Astrocyte (in vitro differentiated cells and primary cell): ENCODE results near the gene SFT2D3. TPM values are rescaled to one million over a fixed set of nuclear protein-coding genes. Genes with fewer than 3 reads are reported as not detected.

Source experiments
- DNase-seq: peaks from one replicate; pipeline ENCODE4 v3.0.0-alpha.2; 2010; ENCODE audit warnings: low read depth
- FAIRE-seq: peaks from 2 replicates; lab custom pipeline; 2011; peaks lifted over from hg19 to GRCh38; lab: Jason Lieb, UNC
- H2AFZ ChIP-seq: 2 replicates; pipeline ENCODE4 v1.6.0; 2012; ENCODE audit warnings: low read depth, low read length, inconsistent platforms
- H3K27ac ChIP-seq: 2 replicates; pipeline ENCODE4 v1.5.1; 2011; ENCODE audit warnings: low read depth, low read length, inconsistent platforms
- H3K27me3 ChIP-seq: 2 replicates; pipeline ENCODE4 v1.6.0; 2011; ENCODE audit warnings: low read length, inconsistent platforms; ENCODE audit not compliant: insufficient read depth
- H3K36me3 ChIP-seq: 2 replicates; pipeline ENCODE4 v1.5.1; 2011; ENCODE audit warnings: low read length, inconsistent platforms; ENCODE audit not compliant: insufficient read depth
- H3K4me1 ChIP-seq: 2 replicates; pipeline ENCODE4 v1.5.1; 2011; ENCODE audit warnings: low read length, inconsistent platforms; ENCODE audit not compliant: insufficient read depth
- H3K4me2 ChIP-seq: 2 replicates; pipeline ENCODE4 v1.6.0; 2012; ENCODE audit warnings: low read length, inconsistent platforms
- H3K4me3 ChIP-seq: 2 replicates; pipeline ENCODE4 v1.5.1; 2011; ENCODE audit warnings: low read depth, mild to moderate bottlenecking, low read length, inconsistent platforms; ENCODE audit not compliant: insufficient read depth
- H3K79me2 ChIP-seq: 2 replicates; pipeline ENCODE4 v1.6.0; 2012; ENCODE audit warnings: mild to moderate bottlenecking, low read length, inconsistent platforms; ENCODE audit not compliant: insufficient read depth
- H3K9ac ChIP-seq: 2 replicates; pipeline ENCODE4 v1.6.0; 2012; ENCODE audit warnings: mild to moderate bottlenecking, low read length, inconsistent platforms
- H3K9me3 ChIP-seq: 2 replicates; pipeline ENCODE4 v1.5.1; 2012; ENCODE audit warnings: low read depth, mild to moderate bottlenecking, low read length, inconsistent platforms; ENCODE audit not compliant: insufficient read depth
- H4K20me1 ChIP-seq: 2 replicates; pipeline ENCODE4 v1.6.0; 2012; ENCODE audit warnings: low read length, inconsistent platforms; ENCODE audit not compliant: insufficient read depth
- H3K27ac Mint-ChIP-seq: one replicate; pipeline ENCODE4 v1.8.0; 2021; ENCODE audit warnings: mild to moderate bottlenecking, mixed read lengths; ENCODE audit not compliant: unreplicated experiment
- H3K27me3 Mint-ChIP-seq: one replicate; pipeline ENCODE4 v1.8.0; 2021; ENCODE audit warnings: low read depth, mixed read lengths; ENCODE audit not compliant: unreplicated experiment
- H3K36me3 Mint-ChIP-seq: one replicate; pipeline ENCODE4 v1.8.0; 2021; ENCODE audit warnings: low read depth, mixed read lengths; ENCODE audit not compliant: unreplicated experiment
- H3K4me1 Mint-ChIP-seq: one replicate; pipeline ENCODE4 v1.8.0; 2021; ENCODE audit warnings: low read depth, mixed read lengths; ENCODE audit not compliant: unreplicated experiment
- H3K4me3 Mint-ChIP-seq: one replicate; pipeline ENCODE4 v1.8.0; 2021; ENCODE audit warnings: mild to moderate bottlenecking, moderate library complexity, mixed read lengths; ENCODE audit not compliant: unreplicated experiment
- H3K9me3 Mint-ChIP-seq: one replicate; pipeline ENCODE4 v1.8.0; 2021; ENCODE audit warnings: mild to moderate bottlenecking, mixed read lengths; ENCODE audit not compliant: unreplicated experiment
- EZH2 ChIP-seq: IDR thresholded peaks from 2 replicates; pipeline ENCODE4 v1.6.1; 2012; ENCODE audit warnings: mild to moderate bottlenecking, low read length, inconsistent platforms; ENCODE audit not compliant: insufficient read depth
- total RNA-seq: library from RNA; stranded (reverse); gene quantifications from 2 replicates; pipeline ENCODE4 v1.2.1, GENCODE V29; 2021
- TF ChIP-seq, protein P1 (sequence below): IDR thresholded peaks from 2 replicates; pipeline ENCODE4 v1.5.1; 2011; ENCODE audit warnings: low read depth, mild to moderate bottlenecking, inconsistent platforms, low read length, moderate library complexity; ENCODE audit not compliant: insufficient read depth

SFT2D3 gene
- total RNA-seq, 1 donor from 2014 or later = 2.9 TPM

DNA sequence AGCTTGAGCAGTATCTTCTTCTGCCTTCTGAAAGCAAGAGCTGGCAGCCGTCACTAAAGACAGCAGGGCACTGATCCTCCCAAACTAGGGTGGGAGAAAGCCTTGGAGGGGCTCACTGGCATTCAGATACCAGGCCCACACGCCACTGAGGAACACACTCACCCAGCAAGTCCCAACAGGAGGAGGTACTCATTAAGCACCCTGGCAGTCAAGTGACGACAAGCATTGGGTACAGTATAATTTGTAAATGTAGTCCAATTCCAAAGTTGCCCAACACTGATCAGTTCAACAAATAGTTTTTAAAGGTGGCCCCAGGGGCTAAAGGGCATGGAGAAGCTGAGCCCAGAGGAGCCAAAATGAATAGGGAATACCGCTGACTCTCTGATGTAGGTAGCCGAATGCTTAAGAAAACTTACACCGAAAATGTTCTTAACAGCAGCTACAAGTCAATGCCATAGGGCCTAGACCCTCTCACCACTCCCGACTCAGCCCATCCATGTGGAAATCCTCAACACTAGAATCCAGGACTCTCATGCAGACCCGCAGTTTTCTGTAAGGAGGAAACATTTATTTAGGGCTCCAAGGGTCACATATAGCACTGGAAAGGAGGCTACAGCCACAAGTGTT lies 35.9 kb upstream of the SFT2D3 start:
- H3K9ac ChIP-seq = no peak overlapping the region
- H3K4me2 ChIP-seq = no peak overlapping the region
- no peak overlapping the region for H2AFZ ChIP-seq
- peaks cover 48% of the 10 kb centered on the region for H4K20me1 ChIP-seq
- no peaks in the 10 kb centered on the region for H3K36me3 ChIP-seq
- Mint-ChIP-seq H3K27me3 (peaks cover 9% of the 10 kb centered on the region), H3K4me1 (peaks cover 21% of the 10 kb centered on the region), H3K27ac (no peak overlapping the region), H3K36me3 (peaks cover 12% of the 10 kb centered on the region), H3K4me3 (no peak overlapping the region), H3K9me3 (no peaks in the 10 kb centered on the region)
- DNase-seq = no peak
- H3K27me3 ChIP-seq = peaks cover 22% of the 10 kb centered on the region
- TF ChIP-seq EZH2 = no peak
- TF ChIP-seq, protein P1, sequence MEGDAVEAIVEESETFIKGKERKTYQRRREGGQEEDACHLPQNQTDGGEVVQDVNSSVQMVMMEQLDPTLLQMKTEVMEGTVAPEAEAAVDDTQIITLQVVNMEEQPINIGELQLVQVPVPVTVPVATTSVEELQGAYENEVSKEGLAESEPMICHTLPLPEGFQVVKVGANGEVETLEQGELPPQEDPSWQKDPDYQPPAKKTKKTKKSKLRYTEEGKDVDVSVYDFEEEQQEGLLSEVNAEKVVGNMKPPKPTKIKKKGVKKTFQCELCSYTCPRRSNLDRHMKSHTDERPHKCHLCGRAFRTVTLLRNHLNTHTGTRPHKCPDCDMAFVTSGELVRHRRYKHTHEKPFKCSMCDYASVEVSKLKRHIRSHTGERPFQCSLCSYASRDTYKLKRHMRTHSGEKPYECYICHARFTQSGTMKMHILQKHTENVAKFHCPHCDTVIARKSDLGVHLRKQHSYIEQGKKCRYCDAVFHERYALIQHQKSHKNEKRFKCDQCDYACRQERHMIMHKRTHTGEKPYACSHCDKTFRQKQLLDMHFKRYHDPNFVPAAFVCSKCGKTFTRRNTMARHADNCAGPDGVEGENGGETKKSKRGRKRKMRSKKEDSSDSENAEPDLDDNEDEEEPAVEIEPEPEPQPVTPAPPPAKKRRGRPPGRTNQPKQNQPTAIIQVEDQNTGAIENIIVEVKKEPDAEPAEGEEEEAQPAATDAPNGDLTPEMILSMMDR = no peak
- no peak overlapping the region for H3K4me3 ChIP-seq
- H3K27ac ChIP-seq = no peak overlapping the region
- H3K4me1 ChIP-seq = peaks cover 4% of the 10 kb centered on the region
- H3K79me2 ChIP-seq = peaks cover 16% of the 10 kb centered on the region
- H3K9me3 ChIP-seq = no peaks in the 10 kb centered on the region
- peak; percentile 13 for FAIRE-seq

DNA sequence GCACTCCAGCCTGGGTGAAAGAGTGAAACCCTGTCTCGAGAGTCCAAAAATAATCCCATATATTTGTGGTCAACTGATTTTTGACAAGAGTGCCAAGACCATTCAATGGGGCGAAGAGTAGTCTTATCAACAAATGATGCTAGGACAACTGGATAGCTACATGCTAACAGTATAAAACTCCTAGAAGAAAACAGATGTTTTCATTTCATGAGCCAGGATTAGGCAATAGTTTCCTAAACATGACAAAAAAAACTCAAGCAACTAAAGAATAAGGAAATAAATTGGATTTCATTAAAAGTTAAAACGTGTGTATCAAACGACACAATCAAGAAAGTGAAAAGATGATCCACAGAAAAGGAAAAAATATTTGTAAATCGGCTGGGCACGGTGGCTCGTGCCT lies 32.2 kb upstream of the SFT2D3 start:
- H3K27ac Mint-ChIP-seq = no peak overlapping the region
- Histone ChIP-seq H3K4me1 (peaks cover 5% of the 10 kb centered on the region), H3K79me2 (peaks cover 7% of the 10 kb centered on the region), H3K4me3 (no peak overlapping the region), H2AFZ (no peak overlapping the region), H3K9ac (no peak overlapping the region), H3K9me3 (no peaks in the 10 kb centered on the region), H3K4me2 (no peak overlapping the region), H3K27ac (no peak overlapping the region), H3K27me3 (peaks cover 13% of the 10 kb centered on the region), H4K20me1 (peaks cover 32% of the 10 kb centered on the region), H3K36me3 (no peaks in the 10 kb centered on the region)
- DNase-seq (no peak), FAIRE-seq (no peak)
- H3K36me3 Mint-ChIP-seq = peaks cover 9% of the 10 kb centered on the region
- TF ChIP-seq, protein P1 = no peak
- no peak for TF ChIP-seq EZH2
- peaks cover 7% of the 10 kb centered on the region for H3K27me3 Mint-ChIP-seq
- H3K4me1 Mint-ChIP-seq = peaks cover 15% of the 10 kb centered on the region
- no peak overlapping the region for H3K4me3 Mint-ChIP-seq
- no peaks in the 10 kb centered on the region for H3K9me3 Mint-ChIP-seq
